ENCODE data around the gene CTNNBIP1. TPM values are rescaled to one million over a fixed set of nuclear protein-coding genes. Genes with fewer than 3 reads are reported as not detected.
A peak's percentile ranks its signal among the peaks of the same experiment; 100 is the strongest.

The CTNNBIP1 gene
- total and polyA plus RNA-seq, 2 donors (not counting 3 experiments of a cell fraction or from before 2014, with no cell fraction given), result 26.6 to 31.7 TPM

- dilution Hi-C loops (cut with MboI; ENCODE audit: extremely low pct_ligation_motif_present, low sequenced_read_pairs), result no loop called here
- Histone ChIP-seq H3K4me2 (ENCODE audit: insufficient read depth, low read length) (no peak overlapping the region), H3K79me2 (ENCODE audit: control insufficient read depth, insufficient read depth, low read length) (peaks cover 37% of the 10 kb centered on the region), H3K9me1 (replicated peaks; ENCODE audit: control insufficient read depth, extremely low read depth, insufficient read depth, low read length) (no peaks in the 10 kb centered on the region), H3K4me1 (ENCODE audit: control insufficient read depth, extremely low read depth, insufficient read depth, low read length) (peaks cover 18% of the 10 kb centered on the region), H3K27me3 (ENCODE audit: control insufficient read depth in 2 of 2, insufficient read depth in 2 of 2, low read length in 2 of 2) (no peaks in the 10 kb centered on the region), H3K36me3 (ENCODE audit: control insufficient read depth in 2 of 2, extremely low read depth in 1 of 2, insufficient read depth in 2 of 2, low read length in 2 of 2) (no peaks in the 10 kb centered on the region), H3K9ac (replicated peaks; ENCODE audit: extremely low read depth, insufficient read depth, low read length) (peak overlapping the region; percentile 62), H3K27ac (ENCODE audit: insufficient read depth, low read depth, low read length) (no peak overlapping the region), H4K20me1 (replicated peaks; ENCODE audit: control insufficient read depth, extremely low read depth, insufficient read depth, low read length) (no peaks in the 10 kb centered on the region), H3K9me3 (replicated peaks; ENCODE audit: control insufficient read depth, insufficient read depth, low read length) (no peaks in the 10 kb centered on the region), H3K4me3 (replicated peaks in 1 of 3; ENCODE audit: insufficient read depth in 1 of 3, low read depth in 1 of 3, low read length in 3 of 3) (peak overlapping the region; percentile 26 to 98 (median 77)), H2AFZ (ENCODE audit: low read depth, low read length) (peak overlapping the region; percentile 57)
- BruUV-seq (replicated peaks), result no TSS peak
- intact Hi-C loops (cut with micrococcal nuclease), result loop anchor here (2.0 kb wide), 1 partner anchor 39 kb away; no protein-coding TSS in a partner anchor
- peak; percentile 70 for FAIRE-seq
- TF ChIP-seq, protein P1, sequence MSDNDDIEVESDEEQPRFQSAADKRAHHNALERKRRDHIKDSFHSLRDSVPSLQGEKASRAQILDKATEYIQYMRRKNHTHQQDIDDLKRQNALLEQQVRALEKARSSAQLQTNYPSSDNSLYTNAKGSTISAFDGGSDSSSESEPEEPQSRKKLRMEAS (IDR thresholded peaks at IDR 0.05; ENCODE audit: insufficient read depth, insufficient read length), result no peak
- TF ChIP-seq FOS (IDR thresholded peaks at IDR 0.05; ENCODE audit: borderline replicate concordance, insufficient read depth, low read length) (no peak), GATA2 (IDR thresholded peaks at IDR 0.05; ENCODE audit: insufficient read depth, insufficient read length, low read depth, low read length) (no peak), MYC (IDR thresholded peaks at IDR 0.05; ENCODE audit: low read depth, low read length) (no peak), CTCF (IDR thresholded peaks at IDR 0.05; ENCODE audit: extremely low read depth in 1 of 2, insufficient read depth in 1 of 2, low read depth in 1 of 2, low read length in 2 of 2) (no peak), JUN (IDR thresholded peaks at IDR 0.05; ENCODE audit: borderline replicate concordance, insufficient read depth, insufficient read length, low read depth) (no peak), POLR2AphosphoS5 (IDR thresholded peaks at IDR 0.05; ENCODE audit: insufficient read depth, low read depth, low read length) (peak; percentile 84), POLR2A (IDR thresholded peaks at IDR 0.05; ENCODE audit: low read depth, low read length) (peak; percentile 71), EZH2 (IDR thresholded peaks at IDR 0.05; ENCODE audit: borderline replicate concordance, low read depth, low read length, severe bottlenecking) (no peak)
- ChIA-PET POLR2A (interaction anchor here (0.6 kb wide), 1 partner anchor 77 kb away, joined by 3 read pairs; no protein-coding TSS in a partner anchor), CTCF (no interaction called here)
- DNase-seq (ENCODE audit: low read depth, low spot score), result no peak
Observed at GRCh38 chr1:9823693-9823942, 86.5 kb downstream of the CTNNBIP1 start.
